GM18520 (cell line): Measurements from ENCODE around the gene NEDD4.
"Not testable (repeated sequence)": the region's sequence is repeated elsewhere in the genome, so short reads cannot be mapped to it uniquely, and the experiment has no call there.

Experiments used
- ATAC-seq: cut with Tn5 transposase; IDR thresholded peaks from one replicate; pipeline ENCODE4 v1.9.1; 2021; ENCODE audit not compliant: unreplicated experiment

Gene NEDD4

DNA sequence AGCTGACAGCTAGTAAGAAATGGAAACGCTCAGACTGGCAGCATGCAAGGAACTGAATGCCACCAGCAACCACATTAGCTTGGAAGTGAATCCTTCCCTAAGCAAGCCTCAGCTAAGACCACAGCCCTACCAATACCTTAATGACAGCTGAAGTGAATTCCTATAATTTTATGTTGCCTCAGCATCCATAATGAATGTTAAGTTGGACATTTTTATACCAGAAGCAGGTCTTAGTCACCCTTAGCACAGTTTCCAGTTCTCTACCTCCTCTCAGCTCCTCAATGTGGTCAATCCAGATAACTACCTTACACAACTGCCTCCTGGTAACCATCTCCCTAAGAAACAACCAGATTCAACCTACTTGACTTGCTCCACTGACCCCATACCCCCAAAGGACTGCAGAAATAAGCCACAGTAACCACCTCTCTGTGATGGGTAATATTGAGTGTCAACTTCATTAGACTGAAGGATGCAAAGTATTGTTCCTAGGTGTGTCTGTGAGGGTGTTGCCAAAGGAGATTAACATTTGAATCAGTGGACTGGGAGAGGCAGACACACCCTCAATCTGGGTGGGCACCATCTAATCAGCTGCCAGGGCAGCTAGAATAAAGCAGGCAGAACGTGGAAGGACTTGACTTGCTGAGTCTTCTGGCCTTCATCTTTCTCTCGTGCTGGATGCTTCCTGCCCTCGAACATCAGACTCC lies 33.5 kb downstream of the NEDD4 start:
- no peak for ATAC-seq

- ATAC-seq: no peak
Observed at GRCh38 chr15:55958349-55958748, 35.1 kb downstream of the NEDD4 start.

DNA sequence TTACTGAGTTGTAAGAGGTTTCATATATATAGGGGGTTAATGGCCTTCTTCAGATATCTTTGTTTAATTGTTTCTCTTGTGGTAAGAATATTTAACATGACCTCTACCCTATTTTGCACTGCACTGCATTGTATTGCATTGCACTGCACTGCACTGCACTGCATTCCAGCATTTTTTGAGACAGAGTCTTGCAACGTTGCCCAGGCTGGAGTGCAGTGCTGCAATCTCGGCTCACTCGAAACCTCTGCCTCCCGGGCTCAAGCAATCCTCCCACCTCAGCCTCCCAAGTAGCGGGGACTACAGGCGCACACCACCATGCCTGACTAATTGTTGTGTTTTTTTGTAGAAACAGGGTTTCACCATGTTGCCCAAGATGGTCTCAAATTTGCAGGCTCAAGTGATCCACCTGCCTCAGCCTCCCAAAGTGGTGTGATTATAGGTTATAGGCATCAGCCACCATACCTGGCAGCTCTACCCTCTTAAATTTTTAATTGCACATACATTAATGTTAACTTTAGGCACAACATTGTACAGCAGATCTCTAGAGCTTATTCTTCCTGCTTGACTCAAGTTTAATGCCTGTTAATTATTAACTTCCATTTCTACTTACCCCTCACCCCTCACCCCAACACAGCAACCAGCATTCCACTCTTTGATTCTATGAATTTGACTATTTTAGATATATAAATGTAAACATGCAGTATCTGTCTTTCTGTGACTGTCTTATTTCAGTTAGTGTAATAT lies 38.4 kb downstream of the NEDD4 start:
- ATAC-seq: no peak

DNA sequence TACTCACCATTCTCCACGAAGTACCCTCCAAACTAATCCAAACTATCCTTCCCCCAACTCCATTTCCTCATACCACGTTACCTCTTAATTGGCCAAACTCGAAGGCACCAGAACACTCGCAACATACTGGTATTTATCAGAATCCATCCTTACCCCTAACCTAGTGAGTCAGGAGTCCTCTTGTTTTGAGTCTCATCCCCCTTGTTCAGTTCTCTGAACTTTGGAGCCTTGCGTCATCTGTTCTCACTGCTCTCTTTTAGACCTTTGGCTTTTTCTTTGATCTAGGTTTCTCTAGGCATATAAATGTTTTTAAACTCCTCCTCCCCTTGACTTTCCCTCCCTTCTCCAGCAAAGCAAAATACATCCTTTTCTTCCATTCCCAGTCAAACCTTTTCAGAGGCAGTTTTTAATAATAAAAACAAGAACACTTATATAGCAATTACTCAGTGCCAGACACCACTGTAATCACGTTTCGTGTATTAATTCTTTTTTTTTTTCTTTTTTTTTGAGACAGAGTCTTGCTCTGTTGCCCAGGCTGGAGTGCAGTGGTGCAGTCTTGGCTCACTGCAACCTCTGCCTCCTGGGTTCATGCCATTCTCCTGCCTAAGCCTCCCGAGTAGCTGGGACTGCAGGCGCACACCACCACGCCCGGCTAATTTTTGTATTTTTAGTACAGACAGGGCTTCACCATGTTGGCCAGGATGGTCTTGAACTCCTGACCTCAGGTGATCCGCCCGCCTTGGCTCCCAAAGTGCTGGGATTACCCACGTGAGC lies 40.7 kb downstream of the NEDD4 start:
- not testable (repeated sequence) for ATAC-seq

- not testable (repeated sequence) for ATAC-seq
Observed at GRCh38 chr15:55944606-55945005, 48.8 kb downstream of the NEDD4 start.

DNA sequence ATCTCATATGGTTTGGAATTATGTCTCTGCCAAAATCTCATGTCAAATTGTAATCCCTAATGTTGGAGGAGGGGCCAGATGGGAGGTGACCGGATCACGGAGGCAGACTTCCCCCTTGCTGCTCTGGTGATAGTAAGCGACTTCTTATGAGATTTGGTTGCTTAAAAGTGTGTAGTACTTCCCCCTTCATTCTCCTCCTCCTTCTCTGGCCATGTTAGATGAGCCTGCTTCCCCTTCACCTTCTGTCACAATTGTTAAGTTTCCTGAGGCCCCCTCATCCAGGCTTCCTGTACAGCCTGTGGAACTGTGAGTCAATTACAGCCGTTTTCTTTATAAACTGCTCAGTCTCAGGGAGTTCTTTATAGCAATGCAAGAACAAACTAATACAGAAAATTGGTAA lies 51.1 kb downstream of the NEDD4 start:
- no peak for ATAC-seq

DNA sequence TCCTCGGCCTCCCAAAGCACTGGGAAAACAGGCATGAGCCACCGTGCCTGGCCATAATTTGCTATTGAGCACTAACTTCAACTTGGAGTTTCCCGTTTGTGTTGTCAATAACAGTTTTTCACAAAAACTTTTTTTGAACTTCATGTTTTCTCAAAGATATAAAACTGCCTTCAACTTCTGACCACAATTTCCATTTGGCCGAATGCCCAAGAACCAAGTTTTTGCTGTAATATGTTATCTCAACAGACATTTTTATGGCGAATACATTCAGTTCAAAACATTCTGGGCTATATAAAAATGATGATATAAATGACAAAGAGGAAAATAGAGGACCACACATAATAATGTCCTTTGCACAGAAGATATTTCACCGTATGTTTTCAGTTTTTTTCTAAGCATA lies 56.4 kb downstream of the NEDD4 start:
- ATAC-seq: no peak

DNA sequence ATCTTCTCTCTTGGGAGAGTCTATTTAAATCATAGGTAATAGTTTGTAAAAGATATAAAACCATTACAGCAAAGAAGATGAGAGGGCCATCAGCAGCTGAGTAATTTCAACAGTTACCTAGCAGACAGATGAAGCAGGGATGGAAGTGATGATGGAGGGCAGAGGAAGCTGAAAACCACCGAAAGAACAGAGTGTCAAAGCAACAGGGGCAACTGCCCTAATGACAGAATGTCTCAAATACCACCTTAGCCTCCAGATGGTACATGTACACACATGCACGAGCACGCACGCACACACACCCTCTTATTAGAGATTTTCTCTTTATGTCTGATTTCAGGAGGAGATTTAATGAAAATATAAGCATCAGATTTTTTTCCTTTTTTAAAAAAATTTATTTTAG lies 64.5 kb downstream of the NEDD4 start:
- ATAC-seq: no peak

DNA sequence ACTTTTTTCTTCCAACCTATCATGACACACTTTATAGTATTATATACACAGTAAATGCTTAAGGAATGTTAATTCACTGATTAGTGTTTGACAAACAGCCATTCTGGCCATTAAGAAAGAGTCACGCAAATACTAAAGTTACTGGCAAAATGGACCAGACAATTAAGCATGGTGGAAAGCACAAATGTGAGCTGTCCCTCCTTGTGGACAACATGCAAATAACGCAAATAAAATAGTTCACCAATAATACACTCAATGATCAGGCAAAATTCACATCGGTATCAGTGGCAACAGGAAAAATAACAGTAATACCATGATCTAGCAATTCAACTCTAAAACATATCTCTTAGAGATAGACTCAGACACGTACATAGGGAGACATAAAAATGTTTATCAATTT lies 71.7 kb downstream of the NEDD4 start:
- no peak for ATAC-seq

DNA sequence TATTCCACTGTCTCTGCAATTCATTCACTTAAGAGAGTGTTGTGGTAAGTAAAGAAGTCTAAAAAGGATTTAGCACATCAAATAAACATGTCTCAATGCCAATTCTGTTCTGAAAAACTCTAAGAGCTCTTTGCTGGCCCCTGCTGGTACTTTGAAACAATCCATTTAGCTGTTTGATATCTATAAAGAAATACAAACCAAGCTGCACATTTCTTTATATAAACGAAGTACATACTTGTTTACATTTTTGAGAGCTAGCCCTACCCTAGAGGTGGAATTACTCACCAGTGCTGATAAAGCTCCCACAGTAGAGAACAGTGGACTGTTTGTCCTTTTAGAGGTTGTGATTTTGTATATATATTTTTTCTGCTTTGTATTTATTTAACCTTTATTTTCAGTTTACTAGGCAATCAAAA lies 75.5 kb downstream of the NEDD4 start:
- ATAC-seq: no peak

DNA sequence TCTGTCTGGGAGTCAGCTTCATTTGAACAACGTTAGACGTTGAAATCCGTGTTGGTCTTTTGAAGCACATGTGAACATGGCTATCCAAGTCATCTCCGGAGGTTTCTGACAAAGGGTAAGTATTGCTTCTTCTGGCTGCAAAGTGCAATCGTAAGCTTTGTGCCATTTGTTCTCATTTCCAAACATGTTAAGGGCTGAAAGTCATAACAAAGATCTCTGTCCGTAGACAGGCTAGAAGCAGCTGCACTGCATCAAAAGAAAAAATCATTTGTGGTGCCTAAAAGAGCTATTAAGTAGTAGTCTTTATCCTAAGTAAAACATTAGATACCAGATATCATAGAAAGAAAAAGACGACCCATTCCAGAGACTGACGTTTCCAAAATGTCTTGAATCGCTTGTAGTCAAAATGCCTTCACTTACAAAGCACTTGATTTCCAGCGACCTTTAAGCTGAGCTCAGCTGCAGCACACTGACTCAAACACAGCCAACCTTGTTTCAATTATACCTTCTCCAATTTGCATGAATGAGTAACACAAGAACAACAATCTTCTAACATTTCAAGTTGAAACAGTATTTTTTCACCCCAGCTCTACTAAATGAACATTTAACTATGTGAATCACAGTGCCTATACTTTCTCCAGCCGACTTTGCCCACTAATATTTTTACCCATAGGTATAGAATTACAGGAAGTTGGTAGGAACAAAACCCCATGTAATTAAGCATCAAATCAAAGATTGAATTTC lies 76.6 kb downstream of the NEDD4 start:
- ATAC-seq: no peak

DNA sequence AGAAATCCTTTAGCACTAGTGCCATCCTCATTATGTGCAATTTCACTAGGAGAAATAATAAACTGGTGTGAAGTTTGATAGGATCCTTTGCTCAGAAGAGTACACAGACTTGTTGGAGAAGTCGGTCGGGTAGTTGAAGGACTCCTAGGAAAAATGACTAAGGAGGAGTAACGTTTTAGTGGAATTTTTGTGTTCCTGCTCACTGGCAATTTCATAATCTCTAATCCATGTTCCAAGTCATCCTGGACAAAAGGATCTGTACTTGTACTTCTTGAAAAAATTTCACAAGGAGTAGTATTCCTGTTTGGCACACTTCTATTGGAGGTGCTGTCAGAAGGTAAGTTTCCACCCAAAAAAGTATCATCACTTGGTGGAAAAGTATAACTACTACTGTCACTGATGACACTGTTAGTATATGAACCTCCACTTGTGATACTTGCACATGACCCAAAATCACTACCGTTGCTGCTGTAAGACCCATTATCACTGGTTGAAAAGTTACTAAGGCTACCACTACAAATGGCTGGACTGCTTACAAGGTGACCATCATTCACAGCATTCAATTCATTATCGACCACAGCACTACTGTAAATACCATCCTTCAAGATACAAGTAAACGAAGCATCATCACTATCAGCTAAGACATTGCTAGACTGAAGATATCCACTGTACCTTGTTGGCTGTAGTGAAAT lies 77.4 kb downstream of the NEDD4 start:
- ATAC-seq: no peak

GRCh38 chr15:55915221-55915620 lies 78.2 kb downstream of the NEDD4 start:
- no peak for ATAC-seq

- no peak for ATAC-seq
Observed at GRCh38 chr15:55914446-55914845, 79.0 kb downstream of the NEDD4 start.

DNA sequence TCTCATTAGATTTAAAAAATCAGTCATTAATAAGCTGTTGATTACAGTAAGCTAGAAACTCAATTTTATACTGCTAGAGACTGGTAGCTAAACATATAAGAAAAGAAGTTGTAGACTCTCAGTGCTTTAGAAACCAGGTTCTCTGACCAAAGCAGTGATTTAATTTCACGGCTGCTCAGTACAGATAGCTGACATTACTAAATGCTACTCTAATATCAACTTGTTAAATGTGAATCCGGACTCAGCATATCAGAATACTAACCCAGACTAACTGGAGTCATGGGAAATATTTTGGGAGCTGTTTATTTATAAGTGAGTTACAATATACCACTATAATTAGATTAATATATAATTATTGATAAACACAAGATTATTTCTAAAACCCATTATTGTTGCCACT lies 80.4 kb downstream of the NEDD4 start:
- ATAC-seq: no peak

- no peak for ATAC-seq
Observed at GRCh38 chr15:55909036-55909811, 84.2 kb downstream of the NEDD4 start.

DNA sequence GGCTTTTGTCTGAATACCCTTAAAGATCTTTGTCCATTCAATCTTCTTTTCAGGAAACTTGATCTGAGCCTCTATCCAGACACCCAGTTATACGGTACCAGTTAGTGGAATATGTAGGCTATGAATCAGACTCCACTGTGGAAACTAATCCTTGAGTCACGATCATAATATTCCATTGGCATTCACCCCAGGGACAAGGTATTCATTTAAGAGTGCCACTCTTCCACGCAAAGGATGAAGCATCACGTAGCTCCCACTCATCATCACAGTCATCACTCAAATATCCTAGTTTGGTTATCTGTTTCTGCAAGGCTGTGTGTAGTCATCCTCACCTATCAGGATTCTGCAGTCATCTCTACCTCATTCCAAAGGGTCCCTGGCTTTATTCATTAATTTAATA lies 85.6 kb downstream of the NEDD4 start:
- no peak for ATAC-seq

- no peak for ATAC-seq
Observed at GRCh38 chr15:55902981-55903380, 90.4 kb downstream of the NEDD4 start.

DNA sequence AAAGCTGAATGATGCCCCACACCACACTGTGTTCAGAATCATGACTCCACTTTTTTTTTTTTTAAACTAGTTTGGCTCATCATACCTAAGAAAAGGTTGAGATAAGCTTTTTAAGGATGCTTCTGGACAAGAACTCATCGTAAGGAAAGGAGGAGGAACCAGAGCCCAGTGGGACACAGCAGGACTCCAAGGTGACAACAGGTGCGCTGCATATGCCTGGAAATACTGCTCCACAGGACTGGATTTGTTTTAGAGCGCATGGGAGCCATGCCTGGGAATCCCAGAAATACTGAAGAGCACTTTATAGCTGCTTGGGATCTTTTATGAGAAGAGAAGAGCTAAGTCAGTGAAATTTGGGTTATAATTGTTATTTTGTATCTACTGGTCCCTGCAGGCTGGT lies 93.4 kb downstream of the NEDD4 start:
- ATAC-seq: no peak

DNA sequence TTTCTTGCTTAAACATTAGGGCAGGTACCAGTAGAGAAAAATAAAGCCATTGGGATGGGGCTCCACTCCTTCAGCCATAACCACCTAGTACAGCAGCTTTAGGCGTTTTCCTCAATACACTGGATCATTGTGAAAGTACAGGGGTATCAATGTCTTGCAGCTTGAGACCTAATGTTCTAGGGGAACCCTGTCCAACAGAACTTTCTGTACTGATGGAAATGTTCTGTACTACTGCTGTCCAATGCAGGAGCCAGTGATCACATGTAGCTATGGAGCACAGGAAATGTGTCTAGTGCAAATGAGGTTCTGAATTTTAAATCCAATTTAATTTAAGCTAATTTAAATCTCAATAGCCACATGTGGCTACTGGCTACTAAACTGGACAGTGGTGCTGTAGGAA lies 93.9 kb downstream of the NEDD4 start:
- no peak for ATAC-seq
